HepG2 (cell line): ENCODE data around the gene ARHGAP5. TPM values are rescaled to one million over a fixed set of nuclear protein-coding genes. Genes with fewer than 3 reads are reported as not detected.

Source experiments
- ATAC-seq: fragments of 200-7000 bp; cut with Tn5 transposase; 3 replicates; pipeline ENCODE4 v1.9.1; 2020; ENCODE audit warnings: mild to moderate bottlenecking, moderate library complexity
- BruUV-seq: library from RNA; stranded (reverse); fragments of 400-500 nt; replicated peaks from 2 replicates; lab custom pipeline; 2021; lab: Mats Ljungman, UMichigan
- CTCF ChIA-PET: fragments of 300-600 bp; formaldehyde crosslinking; extraction: SDS; loops from one replicate; lab custom pipeline; 2021; ENCODE audit warnings: low total read pairs, inconsistent platforms, low intra/inter-chr PET ratio; lab: Yijun Ruan, JAX
- POLR2A ChIA-PET: fragments of 350-600 bp; sonication (Branson Sonifier 250); formaldehyde crosslinking; loops from one replicate; lab custom pipeline; 2020; ENCODE audit warnings: antibody characterized with exemption, inconsistent platforms; lab: Yijun Ruan, JAX
- DNase-seq: peaks from one replicate; pipeline ENCODE4 v3.0.0-alpha.2; 2015; ENCODE audit warnings: low spot score
- FAIRE-seq: peaks from 3 replicates; lab custom pipeline; 2011; peaks lifted over from hg19 to GRCh38; lab: Jason Lieb, UNC
- H2AFZ ChIP-seq: one replicate; pipeline ENCODE4 v1.6.1; 2011; ENCODE audit warnings: low read length, inconsistent platforms
- H3K27ac ChIP-seq: fragments of 300-600 bp; 3 replicates; pipeline ENCODE4 v1.8.0; 2011; ENCODE audit warnings: mixed run types, mild to moderate bottlenecking, mixed read lengths, low read length, inconsistent platforms; ENCODE audit not compliant: insufficient read depth; ENCODE audit errors: extremely low read length
- H3K27me3 ChIP-seq, 2 experiments: fragments of 200-600 bp in 1 of 2; 2 replicates in 1 of 2; 3 replicates in 1 of 2; pipeline versions ENCODE4 v1.6.0 to v1.8.0; 2011; ENCODE audit warnings: low read length in 2 of 2, mild to moderate bottlenecking in 2 of 2, moderate library complexity in 2 of 2, inconsistent platforms in 1 of 2; ENCODE audit not compliant: insufficient read depth in 2 of 2, control insufficient read depth in 1 of 2
- H3K36me3 ChIP-seq, 2 experiments: fragments of 200-600 bp in 1 of 2; replicated peaks in 1 of 2; 2 replicates in 1 of 2; 3 replicates in 1 of 2; pipeline versions ENCODE4 v1.5.1 to v1.8.0; 2011; ENCODE audit warnings: low read length in 2 of 2, inconsistent platforms in 1 of 2; ENCODE audit not compliant: insufficient read depth in 2 of 2, control insufficient read depth in 1 of 2
- H3K4me1 ChIP-seq: 2 replicates; pipeline ENCODE4 v1.5.1; 2012; ENCODE audit warnings: low read length, inconsistent platforms; ENCODE audit not compliant: insufficient read depth
- H3K4me2 ChIP-seq: 2 replicates; pipeline ENCODE4 v1.6.0; 2011; ENCODE audit warnings: low read depth, low read length, inconsistent platforms
- H3K4me3 ChIP-seq, 3 experiments: fragments of 200-600 bp in 1 of 3; sonication (generic), shearing (Covaris generic) in 1 of 3; replicated peaks in 1 of 3; 2 replicates each; pipeline ENCODE4 v1.5.1; 2011 to 2016; ENCODE audit warnings: low read length in 3 of 3, inconsistent platforms in 2 of 3, low read depth in 2 of 3, mild to moderate bottlenecking in 2 of 3, control low read depth in 1 of 3, mixed read lengths in 1 of 3; ENCODE audit not compliant: insufficient read depth in 1 of 3
- H3K79me2 ChIP-seq: one replicate; pipeline ENCODE4 v1.6.1; 2011; ENCODE audit warnings: low read length, inconsistent platforms; ENCODE audit not compliant: insufficient read depth
- H3K9ac ChIP-seq: 2 replicates; pipeline ENCODE4 v1.6.0; 2011; ENCODE audit warnings: mild to moderate bottlenecking, low read depth, low read length, inconsistent platforms; ENCODE audit not compliant: insufficient read depth
- H3K9me3 ChIP-seq: 2 replicates; pipeline ENCODE4 v1.5.1; 2012; ENCODE audit warnings: mild to moderate bottlenecking, low read length
- H4K20me1 ChIP-seq: 2 replicates; pipeline ENCODE4 v1.6.0; 2011; ENCODE audit warnings: inconsistent platforms, mild to moderate bottlenecking, low read length, moderate library complexity; ENCODE audit not compliant: insufficient read depth
- NFE2L2 ChIP-seq: fragments of 150-350 bp; IDR thresholded peaks from 2 replicates; pipeline ENCODE4 v1.6.1; 2014; ENCODE audit warnings: low read length
- RBM22 ChIP-seq: fragments of 200-400 bp; formaldehyde crosslinking; optimal IDR thresholded peaks from 2 replicates; pipeline ENCODE3; 2017; ENCODE audit warnings: mild to moderate bottlenecking, low read length, moderate library complexity
- SNAPC5 ChIP-seq: sonication (generic); formaldehyde crosslinking; IDR thresholded peaks from 2 replicates; pipeline ENCODE4 v1.8.1; 2023; ENCODE audit warnings: mild to moderate bottlenecking, missing genetic modification reagents, borderline replicate concordance
- ZBTB4 ChIP-seq: sonication (generic); formaldehyde crosslinking; IDR thresholded peaks from 2 replicates; pipeline ENCODE4 v1.4.0; 2020; ENCODE audit warnings: missing genetic modification reagents, mild to moderate bottlenecking, borderline replicate concordance
- ZNF337 ChIP-seq: sonication (generic); formaldehyde crosslinking; IDR thresholded peaks from 2 replicates; pipeline ENCODE4 v1.5.1; 2020; ENCODE audit warnings: missing genetic modification reagents, low read depth, mild to moderate bottlenecking, borderline replicate concordance
- ZNF737 ChIP-seq: sonication (generic); formaldehyde crosslinking; IDR thresholded peaks from 2 replicates; pipeline ENCODE4 v1.5.0; 2020; ENCODE audit warnings: missing genetic modification reagents, mild to moderate bottlenecking, borderline replicate concordance
- ZZZ3 ChIP-seq: sonication (generic); formaldehyde crosslinking; IDR thresholded peaks from 2 replicates; pipeline ENCODE4 v1.4.0; 2020; ENCODE audit warnings: missing genetic modification reagents, mild to moderate bottlenecking, borderline replicate concordance
- WGBS: methylation state at CpG from one replicate; pipeline ENCODE4 v1.1.6; 2017; ENCODE audit warnings: low lambda C conversion rate; 5-methylcytosine and 5-hydroxymethylcytosine counted together
- in situ Hi-C: cut with HindIII; loops from 2 replicates; pipeline ENCODE4 v1.10.0; 2017; ENCODE audit warnings: low pct_unique_long_range_greater_than_20kb; ENCODE audit not compliant: extremely low pct_ligation_motif_present
- intact Hi-C: fragments of 100-400 bp; cut with micrococcal nuclease; formaldehyde crosslinking; loops from one replicate; pipeline ENCODE4 v1.10.0; 2022; ENCODE audit not compliant: unreplicated experiment
- polyA plus RNA-seq, 8 experiments: library from polyadenylated mRNA; depleted of rRNA in 3 of 8; stranded (reverse) in 7 of 8; unstranded in 1 of 8; fragments of >200 nt; fragmentation: Illumina TruSeq in 4 of 8; extraction: Trizol in 4 of 8; gene quantifications; 2 replicates each; pipeline versions ENCODE4 v1.2.1 to v1.2.3, GENCODE V29; 2011 to 2016; ENCODE audit warnings: low read depth in 4 of 8, missing spikeins in 1 of 8, mixed read lengths in 1 of 8; ENCODE audit not compliant: insufficient read depth in 1 of 8
- total RNA-seq, 5 experiments: library from RNA; depleted of rRNA; stranded (reverse); fragments of >200 nt; fragmentation: Illumina TruSeq; extraction: Trizol; gene quantifications; 2 replicates each; pipeline ENCODE4 v1.2.3, GENCODE V29; 2016; ENCODE audit warnings: low read depth in 1 of 5
- TF ChIP-seq, protein P1 (sequence below): sonication (generic); formaldehyde crosslinking; IDR thresholded peaks from 2 replicates; pipeline ENCODE4 v1.4.0; 2020; ENCODE audit warnings: mild to moderate bottlenecking, low read depth, missing genetic modification reagents
- TF ChIP-seq, protein P2 (sequence below): IDR thresholded peaks from 2 replicates; pipeline ENCODE4 v1.6.1; 2018; ENCODE audit warnings: missing genetic modification reagents

The ARHGAP5 gene
- total and polyA plus RNA-seq, 2 of the 13 experiments (the other 11 are each of a cell fraction or from before 2014, with no cell fraction given): 33.7 to 144 TPM

DNA sequence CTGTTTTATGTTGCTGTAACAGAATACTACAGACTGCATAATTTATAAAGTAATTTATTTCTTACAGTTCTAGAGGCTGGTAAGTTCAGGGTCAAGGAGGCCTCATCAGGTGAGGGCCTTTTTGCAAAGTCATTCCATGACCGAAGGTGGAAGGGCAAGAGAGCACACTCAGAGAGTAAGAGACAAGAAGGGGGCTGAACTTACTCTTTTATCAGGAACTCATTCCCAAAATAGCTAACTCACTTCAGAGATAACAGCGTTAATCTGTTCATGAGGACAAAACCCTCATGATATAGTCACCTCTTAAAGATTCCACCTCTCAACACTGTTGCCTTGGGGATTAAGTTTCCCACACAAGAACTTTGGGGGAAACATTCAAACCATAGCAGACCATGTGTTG, 73.3 kb downstream of the ARHGAP5 start:
- Histone ChIP-seq H3K79me2 (no peaks in the 10 kb centered on the region), H3K4me1 (no peaks in the 10 kb centered on the region), H3K27ac (no peak overlapping the region), H3K27me3 (no peaks in the 10 kb centered on the region), H2AFZ (no peak overlapping the region), H3K4me3 (no peak overlapping the region), H3K9me3 (no peaks in the 10 kb centered on the region), H3K9ac (no peak overlapping the region), H3K36me3 (peaks cover 33 to 78% of the 10 kb centered on the region in 2 experiments), H3K4me2 (no peak overlapping the region), H4K20me1 (no peaks in the 10 kb centered on the region)
- TF ChIP-seq SNAPC5 (CRISPR knock-in tag): 0 out of 2 replicates have a peak, but pooled peaks have one; percentile 29
- TF ChIP-seq RBM22: peak; percentile 68
- TF ChIP-seq, protein P1, sequence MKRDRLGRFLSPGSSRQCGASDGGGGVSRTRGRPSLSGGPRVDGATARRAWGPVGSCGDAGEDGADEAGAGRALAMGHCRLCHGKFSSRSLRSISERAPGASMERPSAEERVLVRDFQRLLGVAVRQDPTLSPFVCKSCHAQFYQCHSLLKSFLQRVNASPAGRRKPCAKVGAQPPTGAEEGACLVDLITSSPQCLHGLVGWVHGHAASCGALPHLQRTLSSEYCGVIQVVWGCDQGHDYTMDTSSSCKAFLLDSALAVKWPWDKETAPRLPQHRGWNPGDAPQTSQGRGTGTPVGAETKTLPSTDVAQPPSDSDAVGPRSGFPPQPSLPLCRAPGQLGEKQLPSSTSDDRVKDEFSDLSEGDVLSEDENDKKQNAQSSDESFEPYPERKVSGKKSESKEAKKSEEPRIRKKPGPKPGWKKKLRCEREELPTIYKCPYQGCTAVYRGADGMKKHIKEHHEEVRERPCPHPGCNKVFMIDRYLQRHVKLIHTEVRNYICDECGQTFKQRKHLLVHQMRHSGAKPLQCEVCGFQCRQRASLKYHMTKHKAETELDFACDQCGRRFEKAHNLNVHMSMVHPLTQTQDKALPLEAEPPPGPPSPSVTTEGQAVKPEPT: no peak
- peak; percentile 67; the same call in 1 of the 2 replicates for TF ChIP-seq NFE2L2
- TF ChIP-seq ZNF337 (CRISPR knock-in tag): no peak
- no peak for DNase-seq
- BruUV-seq: no TSS peak
- in situ Hi-C loops: no loop called here
- CTCF ChIA-PET: no interaction called here
- no peak for ATAC-seq
- POLR2A ChIA-PET: no interaction called here
- WGBS: 94% methylated on average over 2 of the region's 2 CpGs
- intact Hi-C loops: loop anchor here (2.0 kb wide), 1 partner anchor 52 kb away; the partner anchor contains the start of genes RNU6-7 and RNU6-8
- no peak for FAIRE-seq

- DNase-seq (no peak), ATAC-seq (no peak), FAIRE-seq (no peak)
- no TSS peak for BruUV-seq
- no peak for TF ChIP-seq ZBTB4 (CRISPR knock-in tag)
- TF ChIP-seq, protein P2, sequence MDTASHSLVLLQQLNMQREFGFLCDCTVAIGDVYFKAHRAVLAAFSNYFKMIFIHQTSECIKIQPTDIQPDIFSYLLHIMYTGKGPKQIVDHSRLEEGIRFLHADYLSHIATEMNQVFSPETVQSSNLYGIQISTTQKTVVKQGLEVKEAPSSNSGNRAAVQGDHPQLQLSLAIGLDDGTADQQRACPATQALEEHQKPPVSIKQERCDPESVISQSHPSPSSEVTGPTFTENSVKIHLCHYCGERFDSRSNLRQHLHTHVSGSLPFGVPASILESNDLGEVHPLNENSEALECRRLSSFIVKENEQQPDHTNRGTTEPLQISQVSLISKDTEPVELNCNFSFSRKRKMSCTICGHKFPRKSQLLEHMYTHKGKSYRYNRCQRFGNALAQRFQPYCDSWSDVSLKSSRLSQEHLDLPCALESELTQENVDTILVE (CRISPR knock-in tag): no peak
- no peak for TF ChIP-seq ZZZ3 (CRISPR knock-in tag)
- no peak for TF ChIP-seq ZNF737 (CRISPR knock-in tag)
- H3K79me2 ChIP-seq: no peaks in the 10 kb centered on the region
- no peak overlapping the region for H3K4me3 ChIP-seq
- H2AFZ ChIP-seq: no peak overlapping the region
- H3K4me1 ChIP-seq: no peaks in the 10 kb centered on the region
- H4K20me1 ChIP-seq: no peaks in the 10 kb centered on the region
- in situ Hi-C loops: no loop called here
- no peaks in the 10 kb centered on the region for H3K27me3 ChIP-seq
- no peak overlapping the region for H3K4me2 ChIP-seq
- intact Hi-C loops: no loop called here
- H3K27ac ChIP-seq: no peak overlapping the region
- H3K9me3 ChIP-seq: no peaks in the 10 kb centered on the region
- ChIA-PET CTCF (no interaction called here), POLR2A (no interaction called here)
- WGBS: 51% methylated on average over 2 of the region's 2 CpGs
- no peaks in the 10 kb centered on the region for H3K36me3 ChIP-seq
- no peak overlapping the region for H3K9ac ChIP-seq
Measured at GRCh38 chr14:32166029-32166428, 88.9 kb downstream of the ARHGAP5 start.
